HepG2 (cell line): ENCODE measurements around the gene PDZD4. TPM values are rescaled to one million over a fixed set of nuclear protein-coding genes. Genes with fewer than 3 reads are reported as not detected.

Experiments used
- CREB1 ChIP-seq, 2 experiments: fragments of 450-650 bp in 1 of 2; IDR thresholded peaks; 2 replicates each; pipeline ENCODE4 v1.6.1; 2016 to 2017; ENCODE audit warnings: control low read depth in 1 of 2, mild to moderate bottlenecking in 1 of 2, missing compliant biosample characterization in 1 of 2, missing genetic modification characterization in 1 of 2
- DMAP1 ChIP-seq: IDR thresholded peaks from 2 replicates; pipeline ENCODE4 v1.6.1; 2016
- E2F1 ChIP-seq: sonication (generic); formaldehyde crosslinking; IDR thresholded peaks from 2 replicates; pipeline ENCODE4 v1.5.0; 2020; ENCODE audit warnings: missing genetic modification reagents
- ETV5 ChIP-seq: IDR thresholded peaks from 2 replicates; pipeline ENCODE4 v1.6.1; 2018; ENCODE audit warnings: missing biosample characterization, missing genetic modification reagents, inconsistent platforms, borderline replicate concordance
- FOXO1 ChIP-seq: sonication (generic); formaldehyde crosslinking; IDR thresholded peaks from 2 replicates; pipeline ENCODE4 v1.4.0; 2020; ENCODE audit warnings: missing genetic modification reagents
- HDAC2 ChIP-seq: sonication (generic); formaldehyde crosslinking; IDR thresholded peaks from 2 replicates; pipeline ENCODE4 v1.4.0; 2020; ENCODE audit warnings: missing genetic modification reagents
- HOXA3 ChIP-seq: sonication (generic); formaldehyde crosslinking; IDR thresholded peaks from 2 replicates; pipeline ENCODE4 v1.5.0; 2020; ENCODE audit warnings: missing genetic modification reagents
- KAT8 ChIP-seq: IDR thresholded peaks from 2 replicates; pipeline ENCODE4 v1.6.1; 2016; ENCODE audit warnings: missing genetic modification reagents, missing compliant biosample characterization
- MIER2 ChIP-seq: IDR thresholded peaks from 2 replicates; pipeline ENCODE4 v1.6.1; 2016; ENCODE audit warnings: missing biosample characterization, missing genetic modification reagents
- MYC ChIP-seq: sonication (generic); formaldehyde crosslinking; IDR thresholded peaks from 2 replicates; pipeline ENCODE4 v1.9.0; 2021; ENCODE audit warnings: missing genetic modification reagents, borderline replicate concordance
- PRMT3 ChIP-seq: sonication (generic); formaldehyde crosslinking; IDR thresholded peaks from 2 replicates; pipeline ENCODE4 v1.8.1; 2022; ENCODE audit warnings: low read depth, mild to moderate bottlenecking, moderate library complexity, missing genetic modification reagents, borderline replicate concordance
- RXRB ChIP-seq: IDR thresholded peaks from 2 replicates; pipeline ENCODE4 v1.6.1; 2016; ENCODE audit warnings: borderline replicate concordance, missing genetic modification reagents, missing compliant biosample characterization
- SP2 ChIP-seq: sonication (generic); formaldehyde crosslinking; IDR thresholded peaks from 2 replicates; pipeline ENCODE4 v1.5.1; 2020; ENCODE audit warnings: mild to moderate bottlenecking, missing genetic modification reagents
- STAT6 ChIP-seq: sonication (generic); formaldehyde crosslinking; IDR thresholded peaks from 2 replicates; pipeline ENCODE4 v1.4.0; 2020; ENCODE audit warnings: missing genetic modification reagents, mild to moderate bottlenecking, borderline replicate concordance
- YY1 ChIP-seq: IDR thresholded peaks from 2 replicates; pipeline ENCODE4 v1.6.1; 2011; ENCODE audit warnings: low read length, low read depth, moderate library complexity, mild to moderate bottlenecking; ENCODE audit not compliant: insufficient read depth, insufficient replicate concordance
- ZBTB21 ChIP-seq: sonication (generic); formaldehyde crosslinking; IDR thresholded peaks from 2 replicates; pipeline ENCODE4 v1.4.0; 2020; ENCODE audit warnings: missing genetic modification reagents
- ZNF12 ChIP-seq: sonication (generic); formaldehyde crosslinking; IDR thresholded peaks from 2 replicates; pipeline ENCODE4 v1.5.0; 2020; ENCODE audit warnings: missing genetic modification reagents
- ZNF24 ChIP-seq: fragments of 450-650 bp; IDR thresholded peaks from 2 replicates; pipeline ENCODE4 v1.6.1; 2017; ENCODE audit warnings: antibody characterized with exemption, mild to moderate bottlenecking
- ZNF432 ChIP-seq: sonication (generic); formaldehyde crosslinking; IDR thresholded peaks from 2 replicates; pipeline ENCODE4 v1.5.0; 2020; ENCODE audit warnings: missing genetic modification reagents, mild to moderate bottlenecking, borderline replicate concordance
- ZSCAN9 ChIP-seq: IDR thresholded peaks from 2 replicates; pipeline ENCODE4 v1.6.1; 2016; ENCODE audit warnings: borderline replicate concordance
- polyA plus RNA-seq, 8 experiments: library from polyadenylated mRNA; depleted of rRNA in 3 of 8; stranded (reverse) in 7 of 8; unstranded in 1 of 8; fragments of >200 nt; fragmentation: Illumina TruSeq in 4 of 8; extraction: Trizol in 4 of 8; gene quantifications; 2 replicates each; pipeline versions ENCODE4 v1.2.1 to v1.2.3, GENCODE V29; 2011 to 2016; ENCODE audit warnings: low read depth in 4 of 8, missing spikeins in 1 of 8, mixed read lengths in 1 of 8; ENCODE audit not compliant: insufficient read depth in 1 of 8
- total RNA-seq, 5 experiments: library from RNA; depleted of rRNA; stranded (reverse); fragments of >200 nt; fragmentation: Illumina TruSeq; extraction: Trizol; gene quantifications; 2 replicates each; pipeline ENCODE4 v1.2.3, GENCODE V29; 2016; ENCODE audit warnings: low read depth in 1 of 5
- TF ChIP-seq, protein P1 (sequence below): sonication (generic); formaldehyde crosslinking; IDR thresholded peaks from 2 replicates; pipeline ENCODE4 v1.9.0; 2021; ENCODE audit warnings: missing genetic modification reagents, borderline replicate concordance
- TF ChIP-seq, protein P2 (sequence below): sonication (generic); formaldehyde crosslinking; conservative IDR thresholded peaks from 2 replicates; pipeline ENCODE4 v1.8.0; 2022; ENCODE audit warnings: missing genetic modification reagents

Gene PDZD4
- total and polyA plus RNA-seq, 2 of the 13 experiments (the other 11 are each of a cell fraction or from before 2014, with no cell fraction given), result not detected

DNA sequence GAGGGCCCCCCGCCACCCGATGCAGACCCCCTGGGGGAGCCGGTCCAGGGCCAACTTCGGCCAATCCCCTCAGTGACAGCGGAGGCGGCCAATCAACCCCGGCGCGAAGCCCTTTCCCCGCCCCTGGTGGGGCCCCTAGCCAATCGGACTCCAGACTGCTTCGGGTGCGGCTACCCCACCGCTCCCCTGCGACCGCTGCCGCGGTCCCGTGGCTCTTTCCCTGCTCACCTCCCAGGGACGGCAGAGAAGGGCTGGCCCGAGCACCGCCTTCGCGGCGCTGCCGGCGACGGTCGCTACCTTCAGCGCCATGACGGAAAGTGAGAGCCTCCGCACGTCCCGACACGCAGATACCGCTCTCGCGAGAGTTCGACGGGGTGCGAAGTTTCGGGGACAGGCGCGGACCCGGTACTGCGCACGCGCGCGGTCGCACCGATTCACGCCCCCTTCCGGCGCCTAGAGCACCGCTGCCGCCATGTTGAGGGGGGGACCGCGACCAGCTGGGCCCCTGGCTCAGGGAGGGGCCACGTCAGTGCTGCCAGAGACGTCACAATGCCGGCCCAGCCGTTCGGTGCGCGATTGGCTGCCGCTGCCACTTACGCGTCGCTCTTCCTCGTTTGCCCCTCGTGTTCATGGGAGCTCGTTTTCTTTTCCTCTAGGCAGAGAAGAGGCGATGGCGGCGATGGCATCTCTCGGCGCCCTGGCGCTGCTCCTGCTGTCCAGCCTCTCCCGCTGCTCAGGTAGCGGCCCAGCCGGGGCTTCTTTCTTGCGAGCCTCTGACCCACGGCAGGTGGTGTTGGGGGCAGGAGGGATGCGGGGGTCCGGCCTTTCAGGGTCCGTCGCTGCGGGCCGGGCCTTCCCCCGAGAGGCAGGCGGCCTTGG lies 36.1 kb downstream of the PDZD4 start, which contains the start of the genes IDH3G and SSR4 (continued):
- 0 out of 2 replicates have a peak, but pooled peaks have one; percentile 19 for TF ChIP-seq E2F1
- TF ChIP-seq PRMT3 (CRISPR knock-in tag), result no peak
- peak; percentile 78 for TF ChIP-seq MYC
- TF ChIP-seq CREB1 (IDR thresholded peaks at IDR 0.05), result peak; percentile 91
- peak; percentile 90 for TF ChIP-seq CREB1 (CRISPR knock-in tag; IDR thresholded peaks at IDR 0.05)
- peak; percentile 100 for TF ChIP-seq HOXA3 (CRISPR knock-in tag)
- TF ChIP-seq YY1, result peak; percentile 94
- TF ChIP-seq RXRB (CRISPR knock-in tag), result no peak; the same call in 1 of the 2 replicates
- TF ChIP-seq, protein P1, sequence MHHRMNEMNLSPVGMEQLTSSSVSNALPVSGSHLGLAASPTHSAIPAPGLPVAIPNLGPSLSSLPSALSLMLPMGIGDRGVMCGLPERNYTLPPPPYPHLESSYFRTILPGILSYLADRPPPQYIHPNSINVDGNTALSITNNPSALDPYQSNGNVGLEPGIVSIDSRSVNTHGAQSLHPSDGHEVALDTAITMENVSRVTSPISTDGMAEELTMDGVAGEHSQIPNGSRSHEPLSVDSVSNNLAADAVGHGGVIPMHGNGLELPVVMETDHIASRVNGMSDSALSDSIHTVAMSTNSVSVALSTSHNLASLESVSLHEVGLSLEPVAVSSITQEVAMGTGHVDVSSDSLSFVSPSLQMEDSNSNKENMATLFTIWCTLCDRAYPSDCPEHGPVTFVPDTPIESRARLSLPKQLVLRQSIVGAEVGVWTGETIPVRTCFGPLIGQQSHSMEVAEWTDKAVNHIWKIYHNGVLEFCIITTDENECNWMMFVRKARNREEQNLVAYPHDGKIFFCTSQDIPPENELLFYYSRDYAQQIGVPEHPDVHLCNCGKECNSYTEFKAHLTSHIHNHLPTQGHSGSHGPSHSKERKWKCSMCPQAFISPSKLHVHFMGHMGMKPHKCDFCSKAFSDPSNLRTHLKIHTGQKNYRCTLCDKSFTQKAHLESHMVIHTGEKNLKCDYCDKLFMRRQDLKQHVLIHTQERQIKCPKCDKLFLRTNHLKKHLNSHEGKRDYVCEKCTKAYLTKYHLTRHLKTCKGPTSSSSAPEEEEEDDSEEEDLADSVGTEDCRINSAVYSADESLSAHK (CRISPR knock-in tag), result no peak
- no peak for TF ChIP-seq ZNF432 (CRISPR knock-in tag)
- no peak for TF ChIP-seq FOXO1 (CRISPR knock-in tag)
- peak; percentile 85; the same call in 1 of the 2 replicates for TF ChIP-seq ZBTB21 (CRISPR knock-in tag)
- TF ChIP-seq SP2, result peak; percentile 89
- peak; percentile 23; the same call in 1 of the 2 replicates for TF ChIP-seq ZSCAN9
- peak; percentile 77 for TF ChIP-seq DMAP1 (CRISPR knock-in tag)
- TF ChIP-seq STAT6 (CRISPR knock-in tag), result no peak
- TF ChIP-seq, protein P2, sequence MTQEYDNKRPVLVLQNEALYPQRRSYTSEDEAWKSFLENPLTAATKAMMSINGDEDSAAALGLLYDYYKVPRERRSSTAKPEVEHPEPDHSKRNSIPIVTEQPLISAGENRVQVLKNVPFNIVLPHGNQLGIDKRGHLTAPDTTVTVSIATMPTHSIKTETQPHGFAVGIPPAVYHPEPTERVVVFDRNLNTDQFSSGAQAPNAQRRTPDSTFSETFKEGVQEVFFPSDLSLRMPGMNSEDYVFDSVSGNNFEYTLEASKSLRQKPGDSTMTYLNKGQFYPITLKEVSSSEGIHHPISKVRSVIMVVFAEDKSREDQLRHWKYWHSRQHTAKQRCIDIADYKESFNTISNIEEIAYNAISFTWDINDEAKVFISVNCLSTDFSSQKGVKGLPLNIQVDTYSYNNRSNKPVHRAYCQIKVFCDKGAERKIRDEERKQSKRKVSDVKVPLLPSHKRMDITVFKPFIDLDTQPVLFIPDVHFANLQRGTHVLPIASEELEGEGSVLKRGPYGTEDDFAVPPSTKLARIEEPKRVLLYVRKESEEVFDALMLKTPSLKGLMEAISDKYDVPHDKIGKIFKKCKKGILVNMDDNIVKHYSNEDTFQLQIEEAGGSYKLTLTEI, result no peak
- no peak for TF ChIP-seq ZNF12 (CRISPR knock-in tag)
- TF ChIP-seq ETV5 (CRISPR knock-in tag), result peak; percentile 57; the same call in 1 of the 2 replicates
- TF ChIP-seq ZNF24, result no peak
- peak; percentile 76 for TF ChIP-seq KAT8 (CRISPR knock-in tag)
- TF ChIP-seq MIER2, result peak; percentile 42; the same call in 1 of the 2 replicates
- 0 out of 2 replicates have a peak, but pooled peaks have one; percentile 52 for TF ChIP-seq HDAC2 (CRISPR knock-in tag)
